GM12878 (cell line): Measurements from ENCODE around the gene MEGF6. TPM values are rescaled to one million over a fixed set of nuclear protein-coding genes. Genes with fewer than 3 reads are reported as not detected.

Experiments
- ATAC-seq: fragments of 200-7000 bp; cut with Tn5 transposase; 3 replicates; pipeline ENCODE4 v1.9.1; 2020; ENCODE audit warnings: mild to moderate bottlenecking, moderate library complexity
- BruUV-seq: library from RNA; stranded (reverse); fragments of 400-500 nt; replicated peaks from 2 replicates; lab custom pipeline; 2021; lab: Mats Ljungman, UMichigan
- CTCF ChIA-PET: fragments of 300-600 bp; sonication (Branson Sonifier 250); formaldehyde crosslinking; extraction: SDS; loops from one replicate; lab custom pipeline; 2021; ENCODE audit warnings: inconsistent platforms; lab: Yijun Ruan, JAX
- POLR2A ChIA-PET: fragments of 350-600 bp; formaldehyde crosslinking; extraction: SDS; loops from one replicate; lab custom pipeline; 2021; ENCODE audit warnings: inconsistent platforms; lab: Charles Lee
- RAD21 ChIA-PET: fragments of 300-600 bp; sonication (Branson Sonifier 250); formaldehyde crosslinking; loops from one replicate; lab custom pipeline; 2023; ENCODE audit warnings: antibody characterized with exemption; ENCODE audit not compliant: unreplicated experiment; lab: Charles Lee
- SMC1A ChIA-PET: fragments of 300-600 bp; sonication (Branson Sonifier 250); formaldehyde crosslinking; loops from one replicate; lab custom pipeline; 2023; ENCODE audit not compliant: unreplicated experiment, uncharacterized antibody; lab: Charles Lee
- DNase-seq: peaks from one replicate; pipeline ENCODE4 v3.0.0-alpha.2; 2011; ENCODE audit warnings: low read depth, low spot score
- FAIRE-seq: peaks from 3 replicates; lab custom pipeline; 2011; peaks lifted over from hg19 to GRCh38; lab: Jason Lieb, UNC
- H2AFZ ChIP-seq: 2 replicates; pipeline ENCODE4 v1.6.0; 2011; ENCODE audit warnings: low read depth, low read length, control low read depth; ENCODE audit not compliant: control insufficient read depth
- H3K27ac ChIP-seq: 2 replicates; pipeline ENCODE4 v1.5.1; 2011; ENCODE audit warnings: control low read depth; ENCODE audit not compliant: control insufficient read depth, insufficient read depth
- H3K27me3 ChIP-seq, 2 experiments: replicated peaks in 1 of 2; 2 replicates each; pipeline versions ENCODE4 v1.6.0 to v1.6.1; 2011; ENCODE audit warnings: low read length in 1 of 2; ENCODE audit not compliant: control insufficient read depth in 2 of 2, insufficient read depth in 2 of 2
- H3K36me3 ChIP-seq, 2 experiments: 2 replicates each; pipeline ENCODE4 v1.5.1; 2011; ENCODE audit warnings: low read length in 1 of 2; ENCODE audit not compliant: control insufficient read depth in 2 of 2, insufficient read depth in 2 of 2
- H3K4me1 ChIP-seq: 2 replicates; pipeline ENCODE4 v1.6.1; 2011; ENCODE audit warnings: mild to moderate bottlenecking, low read length, moderate library complexity, mixed read lengths; ENCODE audit not compliant: control insufficient read depth, insufficient read depth
- H3K4me2 ChIP-seq: 2 replicates; pipeline ENCODE4 v1.6.0; 2011; ENCODE audit warnings: control low read depth; ENCODE audit not compliant: control insufficient read depth, insufficient read depth
- H3K4me3 ChIP-seq: fragments of 200-600 bp; sonication (generic); 2 replicates; pipeline ENCODE4 v1.5.1; 2016
- H3K79me2 ChIP-seq: 2 replicates; pipeline ENCODE4 v1.6.0; 2011; ENCODE audit warnings: low read length; ENCODE audit not compliant: control insufficient read depth, insufficient read depth
- H3K9ac ChIP-seq: 2 replicates; pipeline ENCODE4 v1.8.0; 2011; ENCODE audit warnings: low read length, control low read depth, mixed read lengths; ENCODE audit not compliant: control insufficient read depth, insufficient read depth
- H3K9me3 ChIP-seq: replicated peaks from 3 replicates; pipeline ENCODE4 v1.5.1; 2011; ENCODE audit warnings: mild to moderate bottlenecking, low read length; ENCODE audit not compliant: control insufficient read depth, insufficient read depth
- H4K20me1 ChIP-seq: 2 replicates; pipeline ENCODE4 v1.6.0; 2011; ENCODE audit not compliant: control insufficient read depth, insufficient read depth
- BHLHE40 ChIP-seq, 2 experiments: fragments of 450-650 bp in 1 of 2; IDR thresholded peaks; 2 replicates each; pipeline ENCODE4 v1.6.1; 2011 to 2017; ENCODE audit warnings: low read depth in 2 of 2, borderline replicate concordance in 1 of 2, improper control_type of control experiment in 1 of 2, low read length in 1 of 2, mild to moderate bottlenecking in 1 of 2
- CBX5 ChIP-seq: sonication (generic); IDR thresholded peaks from 2 replicates; pipeline ENCODE4 v1.6.1; 2016; ENCODE audit warnings: low read depth, moderate library complexity, mild to moderate bottlenecking, inconsistent platforms
- CEBPB ChIP-seq, 2 experiments: fragments of 150-350 bp in 1 of 2; IDR thresholded peaks; 2 replicates each; pipeline ENCODE4 v1.6.1; 2012 to 2014; ENCODE audit warnings: low read depth in 2 of 2, low read length in 2 of 2, borderline replicate concordance in 1 of 2, inconsistent platforms in 1 of 2
- EP300 ChIP-seq, 2 experiments: fragments of 150-350 bp in 1 of 2; IDR thresholded peaks; 2 replicates each; pipeline ENCODE4 v1.6.1; 2011 to 2012; ENCODE audit warnings: low read depth in 2 of 2, low read length in 2 of 2, borderline replicate concordance in 1 of 2, improper control_type of control experiment in 1 of 2, inconsistent platforms in 1 of 2; ENCODE audit not compliant: control insufficient read depth in 1 of 2
- HDGF ChIP-seq: fragments of 450-650 bp; IDR thresholded peaks from 2 replicates; pipeline ENCODE4 v1.6.1; 2016; ENCODE audit warnings: antibody characterized with exemption
- IKZF2 ChIP-seq, 2 experiments: fragments of 450-650 bp; IDR thresholded peaks; 2 replicates each; pipeline ENCODE4 v1.6.1; 2017; ENCODE audit warnings: mild to moderate bottlenecking in 2 of 2, moderate library complexity in 2 of 2
- MEF2A ChIP-seq: IDR thresholded peaks from 2 replicates; pipeline ENCODE4 v1.6.1; 2011; ENCODE audit warnings: low read depth, mild to moderate bottlenecking, low read length, moderate library complexity; ENCODE audit not compliant: insufficient read depth
- NBN ChIP-seq: fragments of 450-650 bp; IDR thresholded peaks from 2 replicates; pipeline ENCODE4 v1.6.1; 2016
- NFYB ChIP-seq: IDR thresholded peaks from 2 replicates; pipeline ENCODE4 v1.6.1; 2011; ENCODE audit warnings: low read depth, mild to moderate bottlenecking, low read length, improper control_type of control experiment, moderate library complexity; ENCODE audit not compliant: insufficient read depth
- POLR2AphosphoS2 ChIP-seq: IDR thresholded peaks from 2 replicates; pipeline ENCODE4 v1.6.1; 2011; ENCODE audit warnings: low read depth, mild to moderate bottlenecking, low read length, improper control_type of control experiment, moderate library complexity
- POLR2AphosphoS5 ChIP-seq: IDR thresholded peaks from 2 replicates; pipeline ENCODE4 v1.6.1; 2011; ENCODE audit warnings: mild to moderate bottlenecking, low read length, inconsistent platforms
- TAF1 ChIP-seq: IDR thresholded peaks from 2 replicates; pipeline ENCODE4 v1.6.1; 2011; ENCODE audit warnings: mild to moderate bottlenecking, low read depth, low read length, borderline replicate concordance
- ZBED1 ChIP-seq: IDR thresholded peaks from 2 replicates; pipeline ENCODE4 v1.6.1; 2016; ENCODE audit warnings: borderline replicate concordance
- WGBS: methylation state at CpG from one replicate; pipeline ENCODE4 v1.1.6; 2016; ENCODE audit warnings: low lambda C conversion rate; ENCODE audit not compliant: insufficient replicate concordance, insufficient coverage; ENCODE audit errors: missing lambda C conversion rate; 5-methylcytosine and 5-hydroxymethylcytosine counted together
- in situ Hi-C: fragments of 300-500 bp; cut with MboI; formaldehyde crosslinking; loops from 9 replicates; pipeline ENCODE4 v1.14.3; 2018; ENCODE audit warnings: mixed read lengths
- intact Hi-C: fragments of 100-400 bp; cut with micrococcal nuclease; formaldehyde crosslinking; loops from one replicate; pipeline ENCODE4 v1.14.2; 2022; ENCODE audit not compliant: unreplicated experiment
- polyA plus RNA-seq, 11 experiments: library from polyadenylated mRNA; depleted of rRNA in 4 of 11; unstranded in 6 of 11; stranded (reverse) in 5 of 11; fragments of >200 nt; fragmentation: Nextera tagmentation in 4 of 11; fragmentation: Illumina TruSeq in 1 of 11; extraction: Ambion mirVana in 4 of 11; extraction: Trizol in 1 of 11; gene quantifications; 1 replicate in 1 of 11; 2 replicates in 10 of 11; pipeline versions ENCODE4 v1.2.1 to v1.2.3, GENCODE V29; 2011 to 2016; ENCODE audit warnings: inconsistent platforms in 2 of 11, missing spikeins in 2 of 11, low read depth in 1 of 11
- total RNA-seq, 4 experiments: library from RNA; depleted of rRNA in 3 of 4; stranded (reverse); fragments of >200 nt in 3 of 4; fragmentation: Illumina TruSeq in 1 of 4; extraction: Trizol in 1 of 4; gene quantifications; 2 replicates each; pipeline versions ENCODE4 v1.2.1 to v1.2.3, GENCODE V29; 2013 to 2021
- TF ChIP-seq, protein P1 (sequence below): fragments of 150-350 bp; IDR thresholded peaks from 2 replicates; pipeline ENCODE4 v1.6.1; 2016; ENCODE audit warnings: low read depth, low read length
- TF ChIP-seq, protein P2 (sequence below): fragments of 450-650 bp; formaldehyde crosslinking; IDR thresholded peaks from 2 replicates; pipeline ENCODE4 v1.5.0; 2022; ENCODE audit warnings: mild to moderate bottlenecking, missing genetic modification characterization

Gene MEGF6
- total and polyA plus RNA-seq, 10 of the 15 experiments (the other 5 are each of a cell fraction or from before 2014, with no cell fraction given), result 0.03 to 0.41 TPM; not detected in 8

DNA sequence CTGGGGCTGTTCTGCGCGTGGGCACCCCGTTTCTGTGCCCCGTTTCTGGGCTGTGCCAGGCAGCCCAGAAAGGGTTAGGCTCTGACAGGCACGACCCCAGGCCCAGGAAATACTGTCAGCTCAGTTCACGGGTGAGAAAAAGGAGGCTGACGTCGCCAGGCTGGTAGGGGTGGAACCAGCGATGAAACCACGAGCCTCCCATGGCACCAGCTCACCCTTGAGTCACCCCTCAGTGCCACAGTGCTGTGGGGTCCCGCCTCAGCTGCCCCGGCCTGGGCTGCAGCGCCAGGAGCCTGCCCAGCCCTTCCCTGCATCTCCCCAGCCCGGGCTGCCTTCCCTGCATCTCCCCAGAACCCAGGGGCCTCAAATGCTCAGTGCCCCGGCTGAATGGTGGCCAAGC is 11.5 kb downstream of the MEGF6 start:
- H3K9me3 ChIP-seq, result no peaks in the 10 kb centered on the region
- no TSS peak for BruUV-seq
- no peaks in the 10 kb centered on the region for H3K36me3 ChIP-seq
- no peak overlapping the region for H3K9ac ChIP-seq
- WGBS, result 19% methylated on average over 15 of the region's 15 CpGs
- in situ Hi-C loops, result no loop called here
- ChIA-PET CTCF (interaction anchor here (1.0 kb wide), 1 partner anchor 15 kb away, joined by 3 read pairs; no protein-coding TSS in a partner anchor), POLR2A (no interaction called here)
- no peak overlapping the region for H3K4me2 ChIP-seq
- no peak overlapping the region for H3K27ac ChIP-seq
- H4K20me1 ChIP-seq, result no peaks in the 10 kb centered on the region
- ATAC-seq, result no peak
- H3K79me2 ChIP-seq, result no peaks in the 10 kb centered on the region
- no peaks in the 10 kb centered on the region; a peak in 1 of 4 replicates for H3K27me3 ChIP-seq
- H3K4me3 ChIP-seq, result no peak overlapping the region
- no peak for TF ChIP-seq POLR2AphosphoS5
- no peak for TF ChIP-seq NBN
- no peak for TF ChIP-seq POLR2AphosphoS2
- no peak for TF ChIP-seq CBX5
- TF ChIP-seq NFYB, result no peak
- TF ChIP-seq, protein P1, sequence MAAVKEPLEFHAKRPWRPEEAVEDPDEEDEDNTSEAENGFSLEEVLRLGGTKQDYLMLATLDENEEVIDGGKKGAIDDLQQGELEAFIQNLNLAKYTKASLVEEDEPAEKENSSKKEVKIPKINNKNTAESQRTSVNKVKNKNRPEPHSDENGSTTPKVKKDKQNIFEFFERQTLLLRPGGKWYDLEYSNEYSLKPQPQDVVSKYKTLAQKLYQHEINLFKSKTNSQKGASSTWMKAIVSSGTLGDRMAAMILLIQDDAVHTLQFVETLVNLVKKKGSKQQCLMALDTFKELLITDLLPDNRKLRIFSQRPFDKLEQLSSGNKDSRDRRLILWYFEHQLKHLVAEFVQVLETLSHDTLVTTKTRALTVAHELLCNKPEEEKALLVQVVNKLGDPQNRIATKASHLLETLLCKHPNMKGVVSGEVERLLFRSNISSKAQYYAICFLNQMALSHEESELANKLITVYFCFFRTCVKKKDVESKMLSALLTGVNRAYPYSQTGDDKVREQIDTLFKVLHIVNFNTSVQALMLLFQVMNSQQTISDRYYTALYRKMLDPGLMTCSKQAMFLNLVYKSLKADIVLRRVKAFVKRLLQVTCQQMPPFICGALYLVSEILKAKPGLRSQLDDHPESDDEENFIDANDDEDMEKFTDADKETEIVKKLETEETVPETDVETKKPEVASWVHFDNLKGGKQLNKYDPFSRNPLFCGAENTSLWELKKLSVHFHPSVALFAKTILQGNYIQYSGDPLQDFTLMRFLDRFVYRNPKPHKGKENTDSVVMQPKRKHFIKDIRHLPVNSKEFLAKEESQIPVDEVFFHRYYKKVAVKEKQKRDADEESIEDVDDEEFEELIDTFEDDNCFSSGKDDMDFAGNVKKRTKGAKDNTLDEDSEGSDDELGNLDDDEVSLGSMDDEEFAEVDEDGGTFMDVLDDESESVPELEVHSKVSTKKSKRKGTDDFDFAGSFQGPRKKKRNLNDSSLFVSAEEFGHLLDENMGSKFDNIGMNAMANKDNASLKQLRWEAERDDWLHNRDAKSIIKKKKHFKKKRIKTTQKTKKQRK, result no peak
- TF ChIP-seq HDGF, result no peak
- TF ChIP-seq IKZF2 (IDR thresholded peaks at IDR 0.05), result no peak
- TF ChIP-seq BHLHE40 (IDR thresholded peaks at IDR 0.05; ENCODE audit: borderline replicate concordance in 1 of 2, low read depth in 2 of 2, low read length in 1 of 2), result no peak
- TF ChIP-seq EP300 (IDR thresholded peaks at IDR 0.05; ENCODE audit: borderline replicate concordance in 1 of 2, control insufficient read depth in 1 of 2, low read depth in 2 of 2, low read length in 2 of 2), result no peak
- TF ChIP-seq ZBED1, result no peak
- no peak for TF ChIP-seq TAF1
- TF ChIP-seq MEF2A, result no peak
- TF ChIP-seq, protein P2, sequence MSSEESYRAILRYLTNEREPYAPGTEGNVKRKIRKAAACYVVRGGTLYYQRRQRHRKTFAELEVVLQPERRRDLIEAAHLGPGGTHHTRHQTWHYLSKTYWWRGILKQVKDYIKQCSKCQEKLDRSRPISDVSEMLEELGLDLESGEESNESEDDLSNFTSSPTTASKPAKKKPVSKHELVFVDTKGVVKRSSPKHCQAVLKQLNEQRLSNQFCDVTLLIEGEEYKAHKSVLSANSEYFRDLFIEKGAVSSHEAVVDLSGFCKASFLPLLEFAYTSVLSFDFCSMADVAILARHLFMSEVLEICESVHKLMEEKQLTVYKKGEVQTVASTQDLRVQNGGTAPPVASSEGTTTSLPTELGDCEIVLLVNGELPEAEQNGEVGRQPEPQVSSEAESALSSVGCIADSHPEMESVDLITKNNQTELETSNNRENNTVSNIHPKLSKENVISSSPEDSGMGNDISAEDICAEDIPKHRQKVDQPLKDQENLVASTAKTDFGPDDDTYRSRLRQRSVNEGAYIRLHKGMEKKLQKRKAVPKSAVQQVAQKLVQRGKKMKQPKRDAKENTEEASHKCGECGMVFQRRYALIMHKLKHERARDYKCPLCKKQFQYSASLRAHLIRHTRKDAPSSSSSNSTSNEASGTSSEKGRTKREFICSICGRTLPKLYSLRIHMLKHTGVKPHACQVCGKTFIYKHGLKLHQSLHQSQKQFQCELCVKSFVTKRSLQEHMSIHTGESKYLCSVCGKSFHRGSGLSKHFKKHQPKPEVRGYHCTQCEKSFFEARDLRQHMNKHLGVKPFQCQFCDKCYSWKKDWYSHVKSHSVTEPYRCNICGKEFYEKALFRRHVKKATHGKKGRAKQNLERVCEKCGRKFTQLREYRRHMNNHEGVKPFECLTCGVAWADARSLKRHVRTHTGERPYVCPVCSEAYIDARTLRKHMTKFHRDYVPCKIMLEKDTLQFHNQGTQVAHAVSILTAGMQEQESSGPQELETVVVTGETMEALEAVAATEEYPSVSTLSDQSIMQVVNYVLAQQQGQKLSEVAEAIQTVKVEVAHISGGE (CRISPR knock-in tag), result no peak
- TF ChIP-seq CEBPB (IDR thresholded peaks at IDR 0.05; ENCODE audit: borderline replicate concordance in 1 of 2, low read depth in 2 of 2, low read length in 2 of 2), result no peak
- TF ChIP-seq, all 136 proteins: peak for 0
- ChIA-PET SMC1A (no interaction called here), RAD21 (no interaction called here)
- no peak overlapping the region for H2AFZ ChIP-seq
- DNase-seq (no peak), FAIRE-seq (no peak)
- intact Hi-C loops, result no loop called here
- H3K4me1 ChIP-seq, result 0 out of 2 replicates have a peak, but pooled peaks cover 4% of the 10 kb centered on the region
